GM12891 (cell line): ENCODE measurements around the gene OIT3.

Source experiments
- POLR2A ChIP-seq: IDR thresholded peaks from 2 replicates; pipeline ENCODE4 v1.6.1; 2011; ENCODE audit warnings: low read depth, low read length, control low read depth
- POLR2AphosphoS5 ChIP-seq: IDR thresholded peaks from 2 replicates; pipeline ENCODE4 v1.6.1; 2011; ENCODE audit warnings: low read depth, low read length, control low read depth
- TAF1 ChIP-seq: IDR thresholded peaks from 2 replicates; pipeline ENCODE4 v1.6.1; 2011; ENCODE audit warnings: low read depth, low read length, control low read depth

DNA sequence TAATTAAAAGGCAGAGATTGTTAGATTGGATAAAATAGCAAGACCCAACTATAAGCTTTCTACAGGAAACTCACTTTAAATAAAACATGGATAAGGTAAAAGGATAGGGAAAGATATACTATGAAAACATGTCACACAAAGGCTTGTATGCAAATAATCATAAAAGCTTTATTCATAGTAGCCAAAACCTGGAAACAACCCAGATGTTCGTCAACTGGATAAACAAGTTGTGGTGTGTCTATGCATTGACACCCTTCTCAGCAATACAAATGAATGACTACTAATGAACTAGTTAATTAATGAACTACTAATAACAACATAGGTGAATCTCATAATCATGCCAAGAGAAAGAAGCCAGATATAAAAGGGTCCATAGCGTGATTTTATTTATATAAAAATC lies 37.7 kb upstream of the OIT3 start:
- TF ChIP-seq POLR2AphosphoS5 (no peak), POLR2A (no peak), TAF1 (no peak)
